Measurements from ENCODE around the gene ZNF473.

ZNF473 gene

GRCh38 chr19:50025794-50026549, at the start of gene ZNF473:
Gene ZNF473, plus strand, starts transcription at chr19:50026005. Its CDS starts 5,078 bp downstream, at chr19:50031083.
- peak; percentile 89 for DNase-seq

- no peak for DNase-seq
Measured at GRCh38 chr19:49976496-49976895, 49.3 kb upstream of the ZNF473 start.

- no peak for DNase-seq
Measured at GRCh38 chr19:49977076-49977475, 48.7 kb upstream of the ZNF473 start.

- no peak for DNase-seq
Measured at GRCh38 chr19:49977881-49978280, 47.9 kb upstream of the ZNF473 start.

- no peak for DNase-seq
Measured at GRCh38 chr19:49978324-49978723, 47.5 kb upstream of the ZNF473 start.

GRCh38 chr19:49981603-49982593, 43.9 kb upstream of the ZNF473 start:
- no peak for DNase-seq

- DNase-seq: peak; percentile 49
Measured at GRCh38 chr19:49983645-49984229, 42.1 kb upstream of the ZNF473 start.

GRCh38 chr19:49984491-49984890, 41.3 kb upstream of the ZNF473 start:
- no peak for DNase-seq

GRCh38 chr19:49985871-49986270, 39.9 kb upstream of the ZNF473 start:
- DNase-seq: no peak

GRCh38 chr19:49986354-49986753, 39.5 kb upstream of the ZNF473 start:
- no peak for DNase-seq

GRCh38 chr19:49987159-49987698, 38.6 kb upstream of the ZNF473 start:
- DNase-seq: peak; percentile 92

- DNase-seq: no peak
Measured at GRCh38 chr19:49988007-49988406, 37.8 kb upstream of the ZNF473 start.

- DNase-seq: no peak
Measured at GRCh38 chr19:49988433-49988832, 37.4 kb upstream of the ZNF473 start.

- no peak for DNase-seq
Measured at GRCh38 chr19:49997709-49998108, 28.1 kb upstream of the ZNF473 start.

- no peak for DNase-seq
Measured at GRCh38 chr19:49999371-50000010, 26.3 kb upstream of the ZNF473 start.

- DNase-seq: no peak
Measured at GRCh38 chr19:50000038-50000840, 25.6 kb upstream of the ZNF473 start.

- DNase-seq: no peak
Measured at GRCh38 chr19:50000841-50001557, 24.8 kb upstream of the ZNF473 start.

- DNase-seq: no peak
Measured at GRCh38 chr19:50001775-50002174, 24.0 kb upstream of the ZNF473 start.

GRCh38 chr19:50002386-50002960, 23.3 kb upstream of the ZNF473 start:
- no peak for DNase-seq

GRCh38 chr19:50003254-50003788, 22.5 kb upstream of the ZNF473 start:
- DNase-seq: no peak

Measured in NCI-H1048 (cell line).